Vagina (tissue), 2 donors: ENCODE data around the gene NPAS3. TPM values are rescaled to one million over a fixed set of nuclear protein-coding genes. Genes with fewer than 3 reads are reported as not detected.

Source experiments
- DNase-seq, 2 donors: peaks; one replicate each; pipeline ENCODE4 v3.0.0-alpha.2; 2017; ENCODE audit errors: extremely low spot score in 2 of 2
- H3K27ac ChIP-seq: fragments of 200-600 bp; sonication (generic); one replicate; pipeline ENCODE4 v1.5.1; 2019
- H3K27me3 ChIP-seq: fragments of 200-600 bp; sonication (generic); one replicate; pipeline ENCODE4 v1.5.1; 2019
- H3K36me3 ChIP-seq, 2 donors: fragments of 200-600 bp; sonication (generic); one replicate each; pipeline ENCODE4 v1.5.1; 2017 to 2019
- H3K4me1 ChIP-seq: fragments of 200-600 bp; sonication (generic); one replicate; pipeline ENCODE4 v1.5.1; 2019
- H3K4me3 ChIP-seq, 2 donors: fragments of 200-600 bp; sonication (generic); 1 replicate in 1 of 2; 2 replicates in 1 of 2; pipeline ENCODE4 v1.5.1; 2016 to 2019
- H3K9me3 ChIP-seq: fragments of 200-600 bp; sonication (generic); one replicate; pipeline ENCODE4 v1.5.1; 2019
- CTCF ChIP-seq, 3 experiments: fragments of 450-650 bp in 2 of 3; fragments of 200-600 bp in 1 of 3; sonication (generic) in 1 of 3; IDR thresholded peaks; one replicate each; pipeline ENCODE4 v1.5.1; 2017 to 2019; ENCODE audit warnings: antibody characterized with exemption in 3 of 3, mild to moderate bottlenecking in 2 of 3, moderate library complexity in 2 of 3
- POLR2A ChIP-seq, 2 donors: fragments of 450-650 bp; IDR thresholded peaks; one replicate each; pipeline ENCODE4 v1.6.1; 2017; ENCODE audit warnings: antibody characterized with exemption in 2 of 2, mild to moderate bottlenecking in 2 of 2, moderate library complexity in 2 of 2
- POLR2AphosphoS5 ChIP-seq, 2 donors: sonication (generic); formaldehyde crosslinking; IDR thresholded peaks; one replicate each; pipeline ENCODE4 v1.9.0; 2017; ENCODE audit warnings: antibody characterized with exemption in 2 of 2, mild to moderate bottlenecking in 2 of 2, low read depth in 1 of 2; ENCODE audit not compliant: insufficient read depth in 1 of 2
- intact Hi-C: fragments of 100-400 bp; cut with DNase I; formaldehyde crosslinking; loops from one replicate; pipeline ENCODE4 v1.15.1; 2023
- total RNA-seq: library from RNA; depleted of rRNA; stranded (reverse); fragments of >200 nt; gene quantifications from one replicate; pipeline ENCODE4 v1.2.3, GENCODE V29; 2016

NPAS3 gene
- total RNA-seq, 1 donor from 2014 or later, result 1.2 TPM

- Histone ChIP-seq H3K4me1 (no peaks in the 10 kb centered on the region), H3K4me3 (no peak overlapping the region), H3K36me3 (no peaks in the 10 kb centered on the region), H3K9me3 (no peaks in the 10 kb centered on the region), H3K27ac (no peak overlapping the region), H3K27me3 (no peaks in the 10 kb centered on the region)
- intact Hi-C loops, result no loop called here
- TF ChIP-seq POLR2A (IDR thresholded peaks at IDR 0.05) (no peak), CTCF (IDR thresholded peaks at IDR 0.05) (no peak), POLR2AphosphoS5 (IDR thresholded peaks at IDR 0.05; ENCODE audit: insufficient read depth in 1 of 2, low read depth in 1 of 2) (no peak)
- DNase-seq, result no peak
Observed at GRCh38 chr14:33483541-33483940, 544.9 kb downstream of the NPAS3 start.

GRCh38 chr14:33484264-33484663 is 545.6 kb downstream of the NPAS3 start:
- Histone ChIP-seq H3K9me3 (no peaks in the 10 kb centered on the region), H3K36me3 (no peaks in the 10 kb centered on the region), H3K4me1 (no peaks in the 10 kb centered on the region), H3K4me3 (no peak overlapping the region), H3K27ac (no peak overlapping the region), H3K27me3 (no peaks in the 10 kb centered on the region)
- DNase-seq, result no peak
- intact Hi-C loops, result no loop called here
- TF ChIP-seq POLR2A (IDR thresholded peaks at IDR 0.05), result no peak
- TF ChIP-seq CTCF (IDR thresholded peaks at IDR 0.05), result no peak
- TF ChIP-seq POLR2AphosphoS5 (IDR thresholded peaks at IDR 0.05; ENCODE audit: insufficient read depth in 1 of 2, low read depth in 1 of 2), result no peak

- Histone ChIP-seq H3K4me1 (no peaks in the 10 kb centered on the region), H3K9me3 (no peaks in the 10 kb centered on the region), H3K4me3 (no peak overlapping the region), H3K27me3 (no peaks in the 10 kb centered on the region), H3K27ac (no peak overlapping the region), H3K36me3 (no peaks in the 10 kb centered on the region)
- TF ChIP-seq CTCF (IDR thresholded peaks at IDR 0.05), result no peak
- no peak for TF ChIP-seq POLR2A (IDR thresholded peaks at IDR 0.05)
- TF ChIP-seq POLR2AphosphoS5 (IDR thresholded peaks at IDR 0.05; ENCODE audit: insufficient read depth in 1 of 2, low read depth in 1 of 2), result no peak
- DNase-seq, result no peak
- intact Hi-C loops, result no loop called here
Observed at GRCh38 chr14:33486332-33486890, 547.7 kb downstream of the NPAS3 start.

- Histone ChIP-seq H3K27ac (no peak overlapping the region), H3K4me1 (no peaks in the 10 kb centered on the region), H3K36me3 (no peaks in the 10 kb centered on the region), H3K9me3 (no peaks in the 10 kb centered on the region), H3K4me3 (no peak overlapping the region), H3K27me3 (no peaks in the 10 kb centered on the region)
- TF ChIP-seq POLR2AphosphoS5 (IDR thresholded peaks at IDR 0.05; ENCODE audit: insufficient read depth in 1 of 2, low read depth in 1 of 2), result no peak
- no peak for TF ChIP-seq POLR2A (IDR thresholded peaks at IDR 0.05)
- no peak for TF ChIP-seq CTCF (IDR thresholded peaks at IDR 0.05)
- DNase-seq, result no peak
- intact Hi-C loops, result no loop called here
Observed at GRCh38 chr14:33488582-33488981, 549.9 kb downstream of the NPAS3 start.

- no peak for DNase-seq
- H3K9me3 ChIP-seq, result no peaks in the 10 kb centered on the region
- H3K4me3 ChIP-seq, result no peak overlapping the region
- H3K36me3 ChIP-seq, result no peaks in the 10 kb centered on the region
- intact Hi-C loops, result no loop called here
- no peaks in the 10 kb centered on the region for H3K4me1 ChIP-seq
- H3K27me3 ChIP-seq, result no peaks in the 10 kb centered on the region
- TF ChIP-seq CTCF (IDR thresholded peaks at IDR 0.05) (no peak), POLR2A (IDR thresholded peaks at IDR 0.05) (no peak), POLR2AphosphoS5 (IDR thresholded peaks at IDR 0.05; ENCODE audit: insufficient read depth in 1 of 2, low read depth in 1 of 2) (no peak)
- no peak overlapping the region for H3K27ac ChIP-seq
Observed at GRCh38 chr14:33490555-33490954, 551.9 kb downstream of the NPAS3 start.
